Pancreas (tissue), 10 donors: ENCODE measurements around the gene MYBPHL. TPM values are rescaled to one million over a fixed set of nuclear protein-coding genes. Genes with fewer than 3 reads are reported as not detected.
A peak's percentile ranks its signal among the peaks of the same experiment; 100 is the strongest.

Source experiments
- ATAC-seq, 4 donors: fragments of 200-7000 bp; cut with Tn5 transposase; one replicate each; pipeline versions ENCODE4 v1.8.0 to v1.9.1; 2020; ENCODE audit warnings: mild to moderate bottlenecking in 4 of 4, moderate library complexity in 4 of 4
- DNase-seq, 6 donors: peaks; one replicate each; pipeline ENCODE4 v3.0.0-alpha.2; 2020
- FAIRE-seq: peaks from 2 replicates; lab custom pipeline; 2012; peaks lifted over from hg19 to GRCh38; lab: Jason Lieb, UNC
- H3K27ac ChIP-seq, 4 donors: fragments of 200-600 bp; sonication (generic); 1 replicate in 3 of 4; 2 replicates in 1 of 4; pipeline versions ENCODE4 v1.5.0 to v1.8.0; 2020
- H3K27me3 ChIP-seq, 4 donors: fragments of 200-600 bp; one replicate each; pipeline ENCODE4 v1.8.0; 2021
- H3K36me3 ChIP-seq, 3 donors: fragments of 200-600 bp; sonication (generic) in 1 of 3; one replicate each; pipeline versions ENCODE4 v1.5.0 to v1.8.0; 2020 to 2021
- H3K4me1 ChIP-seq, 3 donors: fragments of 200-600 bp; one replicate each; pipeline ENCODE4 v1.8.0; 2021
- H3K4me3 ChIP-seq, 4 donors: fragments of 200-600 bp; sonication (generic) in 2 of 4; one replicate each; pipeline versions ENCODE4 v1.5.0 to v1.8.0; 2020 to 2021
- H3K9me3 ChIP-seq, 4 donors: fragments of 200-600 bp; one replicate each; pipeline ENCODE4 v1.8.0; 2021
- whole genome bisulfite sequencing, 2 donors: extraction: QIAGEN DNeasy Blood & Tissue Kit; methylation state at CpG; one replicate each; pipeline ENCODE4 v1.1.7; 2013; 5-methylcytosine and 5-hydroxymethylcytosine counted together
- intact Hi-C, 3 donors: fragments of 100-400 bp; cut with DNase I; formaldehyde crosslinking; loops; one replicate each; pipeline versions ENCODE4 v1.11.1 to v1.14.2; 2022
- polyA plus RNA-seq, 2 donors: library from polyadenylated mRNA; stranded (reverse); fragments of 200-250 nt; gene quantifications; one replicate each; pipeline ENCODE4 v1.2.3, GENCODE V29; 2013
- total RNA-seq, 6 donors: library from RNA; stranded (reverse); fragmentation: NEBNext Ultra II Directional in 4 of 6; extraction: Animal tissue kit (Norgen Biotek cat#: 25700) in 4 of 6; gene quantifications; one replicate each; pipeline versions ENCODE4 v1.2.1 to v1.2.4, GENCODE V29; 2021 to 2023
- TF ChIP-seq, protein P1 (sequence below), 4 donors: fragments of 200-600 bp; sonication (generic) in 3 of 4; IDR thresholded peaks; one replicate each; pipeline versions ENCODE4 v1.5.0 to v1.8.0; 2021; ENCODE audit warnings: antibody characterized with exemption in 4 of 4
- donor health status: healthy with polysubstance abuse.
- donor health status: DM: no; HTN: no; CAD: no; lungs with moderate emphysema.
- donor health status: DM: no; HTN: no; CAD: no.
- donor health status: control.
- donor health status: control.
- donor health status: Bipolar disorder and iron deficiency.
- donor health status: DM: yes; HTN: yes; CAD: no.
- donor health status: DM: no; HTN: no; CAD: no.
- donor health status: DM: no; HTN: no; CAD: no.
- donor health status: DM: yes; HTN: yes; CAD: no.

MYBPHL gene
- total and polyA plus RNA-seq, 8 donors, result 0.26 to 1.1 (median 0.27) TPM; not detected in 4

DNA sequence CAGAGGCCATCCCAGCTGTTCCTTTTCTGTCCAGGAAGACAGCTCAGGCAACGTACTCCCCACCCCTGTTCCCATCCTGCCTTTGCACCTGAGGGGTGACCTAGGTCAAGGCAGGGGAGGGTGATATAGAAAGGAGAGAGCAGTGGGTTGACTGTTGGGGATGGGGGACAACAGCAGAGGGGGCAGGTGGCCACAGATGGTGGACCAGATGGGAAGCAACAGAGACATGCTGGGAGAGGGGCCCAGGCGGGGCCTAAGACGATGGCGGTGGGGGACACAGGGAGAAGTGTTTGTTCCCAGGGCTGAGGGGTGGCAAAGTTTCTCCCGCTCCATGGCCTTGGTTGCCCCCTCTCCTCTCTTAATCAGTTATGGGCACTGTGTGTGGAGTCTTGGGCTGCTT is 51.1 kb downstream of the MYBPHL start:
- no peak overlapping the region for H3K4me3 ChIP-seq
- no peaks in the 10 kb centered on the region for H3K4me1 ChIP-seq
- ATAC-seq (no peak), FAIRE-seq (no peak), DNase-seq (no peak)
- intact Hi-C loops, result no loop called here
- H3K9me3 ChIP-seq, result no peaks in the 10 kb centered on the region
- H3K27ac ChIP-seq, result no peak overlapping the region
- no peaks in the 10 kb centered on the region for H3K27me3 ChIP-seq
- no peaks in the 10 kb centered on the region for H3K36me3 ChIP-seq
- 90 to 93% methylated on average over 5 of the region's 5 CpGs for WGBS, 2 donors
- TF ChIP-seq, protein P1, sequence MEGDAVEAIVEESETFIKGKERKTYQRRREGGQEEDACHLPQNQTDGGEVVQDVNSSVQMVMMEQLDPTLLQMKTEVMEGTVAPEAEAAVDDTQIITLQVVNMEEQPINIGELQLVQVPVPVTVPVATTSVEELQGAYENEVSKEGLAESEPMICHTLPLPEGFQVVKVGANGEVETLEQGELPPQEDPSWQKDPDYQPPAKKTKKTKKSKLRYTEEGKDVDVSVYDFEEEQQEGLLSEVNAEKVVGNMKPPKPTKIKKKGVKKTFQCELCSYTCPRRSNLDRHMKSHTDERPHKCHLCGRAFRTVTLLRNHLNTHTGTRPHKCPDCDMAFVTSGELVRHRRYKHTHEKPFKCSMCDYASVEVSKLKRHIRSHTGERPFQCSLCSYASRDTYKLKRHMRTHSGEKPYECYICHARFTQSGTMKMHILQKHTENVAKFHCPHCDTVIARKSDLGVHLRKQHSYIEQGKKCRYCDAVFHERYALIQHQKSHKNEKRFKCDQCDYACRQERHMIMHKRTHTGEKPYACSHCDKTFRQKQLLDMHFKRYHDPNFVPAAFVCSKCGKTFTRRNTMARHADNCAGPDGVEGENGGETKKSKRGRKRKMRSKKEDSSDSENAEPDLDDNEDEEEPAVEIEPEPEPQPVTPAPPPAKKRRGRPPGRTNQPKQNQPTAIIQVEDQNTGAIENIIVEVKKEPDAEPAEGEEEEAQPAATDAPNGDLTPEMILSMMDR (IDR thresholded peaks at IDR 0.05), result no peak

DNA sequence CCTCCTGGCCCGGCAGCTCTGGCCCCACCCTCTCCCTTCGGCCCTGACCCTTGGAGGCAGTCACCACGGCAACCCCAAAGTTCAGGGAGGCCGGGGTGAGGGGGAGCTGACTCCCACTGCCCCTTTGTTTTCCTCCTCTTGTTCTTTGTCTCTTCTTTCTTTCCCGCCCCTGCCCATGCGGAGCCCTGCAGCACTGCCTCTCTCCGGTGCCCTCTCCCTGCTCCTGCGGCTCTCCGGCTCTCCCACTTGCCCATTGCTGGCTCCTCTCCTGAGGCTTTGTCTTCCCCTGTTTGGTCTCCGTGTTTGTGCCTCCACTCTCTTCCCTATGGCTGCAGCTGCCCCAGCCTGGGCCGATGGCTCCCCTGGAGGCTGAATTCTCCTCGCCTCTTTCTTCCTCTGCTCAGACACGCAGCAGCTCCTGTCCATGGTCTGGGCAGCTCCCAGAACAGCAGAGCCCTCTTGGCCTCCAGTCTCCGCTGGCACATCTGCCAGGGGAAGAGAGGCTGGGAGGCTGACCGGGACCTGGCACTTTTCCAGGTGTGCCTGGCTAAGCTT is 51.6 kb downstream of the MYBPHL start:
- no peak overlapping the region for H3K4me3 ChIP-seq
- no peaks in the 10 kb centered on the region for H3K36me3 ChIP-seq
- TF ChIP-seq, protein P1 (IDR thresholded peaks at IDR 0.05), result no peak
- no peak for ATAC-seq
- H3K4me1 ChIP-seq, result no peaks in the 10 kb centered on the region
- intact Hi-C loops, result no loop called here
- no peaks in the 10 kb centered on the region for H3K27me3 ChIP-seq
- no peak for DNase-seq
- H3K9me3 ChIP-seq, result no peaks in the 10 kb centered on the region
- no peak overlapping the region for H3K27ac ChIP-seq
- WGBS, 2 donors, result 56 to 70% methylated on average over 13 to 15 of the region's 15 CpGs
- FAIRE-seq, result no peak

DNA sequence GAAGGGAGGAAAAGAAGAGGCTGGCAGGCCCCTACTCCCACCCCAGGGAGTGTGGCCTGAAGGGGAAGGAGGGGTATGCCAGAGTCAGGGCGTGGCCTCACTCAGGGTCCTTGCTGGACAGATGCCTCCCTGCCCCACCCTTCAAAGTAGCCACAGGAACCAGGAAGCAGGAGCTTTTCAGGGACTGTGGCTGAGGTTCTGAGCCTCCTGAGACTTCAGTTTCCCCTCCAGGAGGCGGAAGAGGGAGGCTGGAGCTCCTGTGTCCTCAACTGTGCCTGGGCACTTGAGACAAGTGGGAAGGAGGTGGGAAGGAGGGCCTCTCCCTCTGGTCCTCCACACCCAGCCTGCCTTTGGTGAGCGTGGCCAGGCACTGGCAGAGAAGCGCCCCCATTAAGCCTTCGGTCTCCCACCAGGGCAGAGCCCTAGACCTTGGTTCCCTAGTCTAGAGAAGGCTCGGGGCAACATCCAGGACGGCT is 52.2 kb downstream of the MYBPHL start:
- Histone ChIP-seq H3K27me3 (no peaks in the 10 kb centered on the region), H3K27ac (peak overlapping the region in 1 of 4 donors; percentile 55), H3K4me3 (no peak overlapping the region), H3K4me1 (no peaks in the 10 kb centered on the region), H3K9me3 (no peaks in the 10 kb centered on the region), H3K36me3 (no peaks in the 10 kb centered on the region)
- DNase-seq (no peak), ATAC-seq (no peak), FAIRE-seq (no peak)
- TF ChIP-seq, protein P1 (IDR thresholded peaks at IDR 0.05), result no peak
- WGBS, 2 donors, result 83 to 84% methylated on average over 6 to 7 of the region's 7 CpGs
- intact Hi-C loops, result loop anchor here in 1 of 3 donors (5.0 kb wide), 1 partner anchor 278 kb away; no protein-coding TSS in a partner anchor

DNA sequence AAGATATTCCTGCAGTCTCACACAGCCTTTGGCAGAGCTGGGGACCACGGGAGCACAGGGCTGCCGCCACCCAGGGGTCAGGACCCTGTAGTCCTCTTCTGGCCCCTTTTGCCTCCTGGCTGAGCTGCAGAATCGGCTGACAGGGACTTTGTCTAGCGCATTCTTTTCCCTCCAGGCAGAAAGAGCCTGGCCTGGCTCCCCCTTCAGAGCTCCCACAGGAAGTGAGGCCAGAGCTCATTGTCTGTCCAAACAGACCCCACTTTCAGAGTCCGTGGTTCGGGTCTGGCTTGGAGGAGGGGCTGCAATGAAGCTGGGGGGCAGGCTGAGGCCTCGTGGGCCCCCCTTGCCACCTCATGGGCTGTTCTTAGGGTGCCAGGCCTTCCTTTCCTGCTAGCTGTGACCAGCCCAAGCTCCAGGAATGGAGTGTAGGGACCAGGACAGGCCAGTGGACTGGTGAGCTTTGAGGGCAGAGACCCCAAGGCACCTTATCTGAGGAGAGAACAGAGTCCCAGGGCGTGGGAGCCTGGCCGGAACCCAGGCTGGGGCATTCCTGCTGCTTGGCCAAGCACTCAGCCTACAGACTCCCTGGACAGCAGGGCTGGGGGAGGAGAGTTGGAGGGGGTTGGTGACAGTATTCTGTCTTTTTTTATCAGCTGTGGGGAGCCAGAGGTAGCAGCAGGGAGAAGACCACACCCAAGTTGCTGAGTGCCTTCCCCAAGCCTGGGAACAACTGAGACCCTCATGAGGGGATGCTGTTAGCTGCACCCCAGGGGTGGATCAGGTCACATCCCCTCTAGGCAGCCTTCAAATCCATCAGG is 52.8 kb downstream of the MYBPHL start:
- TF ChIP-seq, protein P1 (IDR thresholded peaks at IDR 0.05), result no peak
- Histone ChIP-seq H3K27me3 (no peaks in the 10 kb centered on the region), H3K36me3 (no peaks in the 10 kb centered on the region), H3K9me3 (no peaks in the 10 kb centered on the region), H3K4me1 (peaks cover 0 to 2% (median 0%) of the 10 kb centered on the region in 3 donors), H3K27ac (peak overlapping the region in 3 of 4 donors; percentile 41 to 62 (median 55)), H3K4me3 (no peak overlapping the region)
- intact Hi-C loops, result loop anchor here in 1 of 3 donors (5.0 kb wide), 1 partner anchor 278 kb away; no protein-coding TSS in a partner anchor
- WGBS, 2 donors, result 48 to 56% methylated on average over 9 of the region's 9 CpGs
- ATAC-seq (peak in 1 of 4 donors; percentile 10), FAIRE-seq (no peak), DNase-seq (no peak)
